ENCODE data around the gene ATF7. TPM values are rescaled to one million over a fixed set of nuclear protein-coding genes. Genes with fewer than 3 reads are reported as not detected.
A peak's percentile ranks its signal among the peaks of the same experiment; 100 is the strongest.
"Not testable (repeated sequence)": the region's sequence is repeated elsewhere in the genome, so short reads cannot be mapped to it uniquely, and the experiment has no call there.

ATF7 gene
- total and polyA plus RNA-seq, 2 of the 13 experiments (the other 11 are each of a cell fraction or from before 2014, with no cell fraction given), result 9.6 to 16.2 TPM

- Histone ChIP-seq H3K27ac (ENCODE audit: extremely low read length, insufficient read depth, low read length) (no peak overlapping the region), H3K4me1 (ENCODE audit: insufficient read depth, low read length) (peaks cover 6% of the 10 kb centered on the region; the same call in 1 of the 2 replicates), H3K36me3 (replicated peaks in 1 of 2; ENCODE audit: control insufficient read depth in 1 of 2, insufficient read depth in 2 of 2, low read length in 2 of 2) (peaks cover 0 to 7% of the 10 kb centered on the region in 2 experiments; a peak in 2 of 5 replicates), H3K4me3 (replicated peaks in 1 of 3; ENCODE audit: insufficient read depth in 1 of 3, low read depth in 2 of 3, low read length in 3 of 3) (no peak overlapping the region), H2AFZ (ENCODE audit: low read length) (no peak overlapping the region), H3K9me3 (ENCODE audit: low read length) (no peaks in the 10 kb centered on the region), H3K79me2 (ENCODE audit: insufficient read depth, low read length) (peaks cover 12% of the 10 kb centered on the region), H3K9ac (ENCODE audit: insufficient read depth, low read depth, low read length) (no peak overlapping the region), H3K27me3 (ENCODE audit: control insufficient read depth in 1 of 2, insufficient read depth in 2 of 2, low read length in 2 of 2) (no peaks in the 10 kb centered on the region), H4K20me1 (ENCODE audit: insufficient read depth, low read length) (no peaks in the 10 kb centered on the region), H3K4me2 (ENCODE audit: low read depth, low read length) (no peak overlapping the region)
- ATAC-seq (no peak), DNase-seq (ENCODE audit: low spot score) (no peak), FAIRE-seq (no peak)
- POLR2A ChIA-PET, result no interaction called here
- CTCF ChIA-PET (ENCODE audit: low intra/inter-chr PET ratio, low total read pairs), result no interaction called here
- 98% methylated on average over 8 of the region's 8 CpGs for WGBS (ENCODE audit: low lambda C conversion rate)
- no TSS peak for BruUV-seq (replicated peaks)
- intact Hi-C loops (cut with micrococcal nuclease; ENCODE audit: unreplicated experiment) (no loop called here), in situ Hi-C loops (cut with HindIII; ENCODE audit: extremely low pct_ligation_motif_present, low pct_unique_long_range_greater_than_20kb) (no loop called here)
- TF ChIP-seq MAFF (IDR thresholded peaks at IDR 0.05; ENCODE audit: low read depth, low read length), result peak; percentile 32; the same call in 1 of the 2 replicates
- peak; percentile 48 to 63; a peak in 3 of 4 replicates for TF ChIP-seq MAFK (conservative IDR thresholded peaks at IDR 0.05 in 1 of 2, IDR thresholded peaks at IDR 0.05 in 1 of 2; ENCODE audit: low read length in 2 of 2)
- no peak for TF ChIP-seq ZSCAN9 (CRISPR knock-in tag; IDR thresholded peaks at IDR 0.05; ENCODE audit: borderline replicate concordance)
Observed at GRCh38 chr12:53611304-53611703, 14.9 kb downstream of the ATF7 start.

- POLR2A ChIA-PET; H3K4me1 ChIP-seq (ENCODE audit: insufficient read depth, low read length); H3K4me3 ChIP-seq (replicated peaks in 1 of 3; ENCODE audit: insufficient read depth in 1 of 3, low read depth in 2 of 3, low read length in 3 of 3); in situ Hi-C loops (cut with HindIII; ENCODE audit: extremely low pct_ligation_motif_present, low pct_unique_long_range_greater_than_20kb); DNase-seq (ENCODE audit: low spot score); BruUV-seq (replicated peaks); H3K27me3 ChIP-seq (ENCODE audit: control insufficient read depth in 1 of 2, insufficient read depth in 2 of 2, low read length in 2 of 2); H3K9me3 ChIP-seq (ENCODE audit: low read length); FAIRE-seq; intact Hi-C loops (cut with micrococcal nuclease; ENCODE audit: unreplicated experiment); H2AFZ ChIP-seq (ENCODE audit: low read length); CTCF ChIA-PET (ENCODE audit: low intra/inter-chr PET ratio, low total read pairs); ATAC-seq; H3K4me2 ChIP-seq (ENCODE audit: low read depth, low read length); H3K36me3 ChIP-seq (replicated peaks in 1 of 2; ENCODE audit: control insufficient read depth in 1 of 2, insufficient read depth in 2 of 2, low read length in 2 of 2); H4K20me1 ChIP-seq (ENCODE audit: insufficient read depth, low read length); H3K9ac ChIP-seq (ENCODE audit: insufficient read depth, low read depth, low read length); H3K27ac ChIP-seq (ENCODE audit: extremely low read length, insufficient read depth, low read length): not testable (repeated sequence)
- 84% methylated on average over 5 of the region's 5 CpGs for WGBS (ENCODE audit: low lambda C conversion rate)
- H3K79me2 ChIP-seq (ENCODE audit: insufficient read depth, low read length), result peaks cover 15% of the 10 kb centered on the region
Observed at GRCh38 chr12:53606688-53607087, 19.5 kb downstream of the ATF7 start.

Data from HepG2 (cell line).